ENCODE data around the gene PNO1. TPM values are rescaled to one million over a fixed set of nuclear protein-coding genes. Genes with fewer than 3 reads are reported as not detected.

The PNO1 gene
- total RNA-seq, 3 donors from 2014 or later, result 15.4 to 29.5 (median 18.9) TPM

- Histone ChIP-seq H3K4me3 (no peak overlapping the region), H3K9me3 (no peaks in the 10 kb centered on the region), H3K27ac (no peak overlapping the region), H3K36me3 (no peaks in the 10 kb centered on the region), H3K27me3 (no peaks in the 10 kb centered on the region), H3K4me1 (no peaks in the 10 kb centered on the region)
- no peak for DNase-seq (ENCODE audit: low spot score in 2 of 2)
- TF ChIP-seq POLR2AphosphoS5 (IDR thresholded peaks at IDR 0.05), result no peak
- TF ChIP-seq, protein P1, sequence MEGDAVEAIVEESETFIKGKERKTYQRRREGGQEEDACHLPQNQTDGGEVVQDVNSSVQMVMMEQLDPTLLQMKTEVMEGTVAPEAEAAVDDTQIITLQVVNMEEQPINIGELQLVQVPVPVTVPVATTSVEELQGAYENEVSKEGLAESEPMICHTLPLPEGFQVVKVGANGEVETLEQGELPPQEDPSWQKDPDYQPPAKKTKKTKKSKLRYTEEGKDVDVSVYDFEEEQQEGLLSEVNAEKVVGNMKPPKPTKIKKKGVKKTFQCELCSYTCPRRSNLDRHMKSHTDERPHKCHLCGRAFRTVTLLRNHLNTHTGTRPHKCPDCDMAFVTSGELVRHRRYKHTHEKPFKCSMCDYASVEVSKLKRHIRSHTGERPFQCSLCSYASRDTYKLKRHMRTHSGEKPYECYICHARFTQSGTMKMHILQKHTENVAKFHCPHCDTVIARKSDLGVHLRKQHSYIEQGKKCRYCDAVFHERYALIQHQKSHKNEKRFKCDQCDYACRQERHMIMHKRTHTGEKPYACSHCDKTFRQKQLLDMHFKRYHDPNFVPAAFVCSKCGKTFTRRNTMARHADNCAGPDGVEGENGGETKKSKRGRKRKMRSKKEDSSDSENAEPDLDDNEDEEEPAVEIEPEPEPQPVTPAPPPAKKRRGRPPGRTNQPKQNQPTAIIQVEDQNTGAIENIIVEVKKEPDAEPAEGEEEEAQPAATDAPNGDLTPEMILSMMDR (IDR thresholded peaks at IDR 0.05), result no peak
- no peak for TF ChIP-seq POLR2A (IDR thresholded peaks at IDR 0.05)
- intact Hi-C loops (cut with DNase I; ENCODE audit: low total_unique reads), result loop anchor here (5.0 kb wide), 1 partner anchor 1842 kb away; no protein-coding TSS in a partner anchor
Measured at GRCh38 chr2:68119504-68119903, 38.2 kb upstream of the PNO1 start.

GRCh38 chr2:68121873-68122679, 35.6 kb upstream of the PNO1 start:
- intact Hi-C loops (cut with DNase I; ENCODE audit: low total_unique reads), result no loop called here
- no peaks in the 10 kb centered on the region for H3K27me3 ChIP-seq
- TF ChIP-seq, protein P1 (IDR thresholded peaks at IDR 0.05), result peak; percentile 92 to 97 (median 94)
- TF ChIP-seq POLR2AphosphoS5 (IDR thresholded peaks at IDR 0.05) (peak in 2 of 3 donors; percentile 49 to 71), POLR2A (IDR thresholded peaks at IDR 0.05) (no peak)
- H3K4me1 ChIP-seq, result no peaks in the 10 kb centered on the region
- H3K36me3 ChIP-seq, result no peaks in the 10 kb centered on the region
- peak overlapping the region in 1 of 3 donors; percentile 41 for H3K4me3 ChIP-seq
- H3K9me3 ChIP-seq, result no peaks in the 10 kb centered on the region
- DNase-seq (ENCODE audit: low spot score in 2 of 2), result peak; percentile 78 to 91
- no peak overlapping the region for H3K27ac ChIP-seq

- intact Hi-C loops (cut with DNase I; ENCODE audit: low total_unique reads), result no loop called here
- no peaks in the 10 kb centered on the region for H3K4me1 ChIP-seq
Measured at GRCh38 chr2:68122680-68122964, 35.1 kb upstream of the PNO1 start.

DNA sequence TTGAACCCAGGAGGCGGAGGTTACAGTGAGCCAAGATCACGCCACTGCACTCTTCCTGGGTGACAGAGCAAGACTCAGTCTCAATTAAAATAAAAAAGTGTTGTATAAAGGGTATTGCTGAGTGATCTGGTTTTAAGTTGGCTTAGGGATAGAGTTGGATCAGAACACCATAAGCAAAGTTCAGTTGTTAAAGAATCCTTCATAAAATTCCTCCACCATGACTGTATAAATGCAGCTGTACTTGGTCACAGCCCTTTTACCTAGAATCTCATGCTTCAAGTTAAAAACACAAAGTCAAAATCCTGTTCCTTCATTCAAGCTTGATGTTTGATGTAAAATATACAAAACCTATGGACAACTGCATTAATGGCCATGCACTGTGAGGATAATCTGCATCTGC, 33.4 kb upstream of the PNO1 start:
- no peaks in the 10 kb centered on the region for H3K27me3 ChIP-seq
- H3K9me3 ChIP-seq, result no peaks in the 10 kb centered on the region
- intact Hi-C loops (cut with DNase I; ENCODE audit: low total_unique reads), result no loop called here
- no peak overlapping the region for H3K4me3 ChIP-seq
- DNase-seq (ENCODE audit: low spot score in 2 of 2), result no peak
- H3K36me3 ChIP-seq, result no peaks in the 10 kb centered on the region
- no peaks in the 10 kb centered on the region for H3K4me1 ChIP-seq
- H3K27ac ChIP-seq, result no peak overlapping the region
- TF ChIP-seq POLR2A (IDR thresholded peaks at IDR 0.05), result no peak

More at GRCh38 chr2:68122680-68122964, 35.1 kb upstream of the PNO1 start:
- no peaks in the 10 kb centered on the region for H3K9me3 ChIP-seq
- no peak overlapping the region for H3K27ac ChIP-seq
- DNase-seq (ENCODE audit: low spot score in 2 of 2), result no peak
- peak overlapping the region in 1 of 3 donors; percentile 41 for H3K4me3 ChIP-seq
- no peaks in the 10 kb centered on the region for H3K27me3 ChIP-seq
- TF ChIP-seq POLR2AphosphoS5 (IDR thresholded peaks at IDR 0.05), result no peak
- H3K36me3 ChIP-seq, result no peaks in the 10 kb centered on the region

- no peak for DNase-seq (ENCODE audit: low spot score in 2 of 2)
- Histone ChIP-seq H3K4me3 (no peak overlapping the region), H3K9me3 (no peaks in the 10 kb centered on the region), H3K27ac (no peak overlapping the region), H3K27me3 (no peaks in the 10 kb centered on the region), H3K4me1 (no peaks in the 10 kb centered on the region), H3K36me3 (no peaks in the 10 kb centered on the region)
- intact Hi-C loops (cut with DNase I; ENCODE audit: low total_unique reads), result no loop called here
- TF ChIP-seq POLR2A (IDR thresholded peaks at IDR 0.05), result no peak
- TF ChIP-seq, protein P1 (IDR thresholded peaks at IDR 0.05), result no peak
Measured at GRCh38 chr2:68125821-68126220, 31.9 kb upstream of the PNO1 start.

DNA sequence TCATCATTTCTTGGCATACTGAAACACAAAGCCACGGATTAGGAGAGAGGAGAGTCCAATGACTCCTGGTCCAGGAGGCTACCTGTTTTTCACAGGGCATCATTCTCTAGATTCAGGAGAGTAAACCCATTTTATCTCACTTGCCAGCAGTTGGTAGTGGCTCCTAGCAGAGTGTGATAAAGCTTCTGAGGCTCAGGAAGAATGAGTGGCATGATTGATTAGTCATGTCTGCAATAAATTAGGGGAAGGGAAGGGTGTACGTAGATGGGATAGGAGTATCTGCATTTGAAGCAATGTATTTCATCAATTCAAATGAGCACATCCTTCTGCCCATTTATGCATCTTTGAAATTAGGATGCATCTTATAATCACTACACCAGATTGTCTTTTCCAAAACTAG, 31.1 kb upstream of the PNO1 start:
- no peaks in the 10 kb centered on the region for H3K36me3 ChIP-seq
- no peaks in the 10 kb centered on the region for H3K4me1 ChIP-seq
- no peak for DNase-seq (ENCODE audit: low spot score in 2 of 2)
- intact Hi-C loops (cut with DNase I; ENCODE audit: low total_unique reads), result no loop called here
- H3K9me3 ChIP-seq, result no peaks in the 10 kb centered on the region
- H3K27me3 ChIP-seq, result no peaks in the 10 kb centered on the region
- no peak overlapping the region for H3K4me3 ChIP-seq
- H3K27ac ChIP-seq, result no peak overlapping the region
- TF ChIP-seq, protein P1 (IDR thresholded peaks at IDR 0.05), result no peak
- TF ChIP-seq POLR2AphosphoS5 (IDR thresholded peaks at IDR 0.05) (no peak), POLR2A (IDR thresholded peaks at IDR 0.05) (no peak)
